Mesothelial cell of epicardium (in vitro differentiated cells): ENCODE measurements around the gene TBC1D5. TPM values are rescaled to one million over a fixed set of nuclear protein-coding genes. Genes with fewer than 3 reads are reported as not detected.

Experiments
- DNase-seq, 2 experiments: peaks; one replicate each; pipeline ENCODE4 v3.0.0; 2021; ENCODE audit warnings: low spot score in 2 of 2; ENCODE audit not compliant: unreplicated experiment in 2 of 2
- H3K27ac Mint-ChIP-seq: 2 replicates; pipeline ENCODE4 v1.8.0; 2021; ENCODE audit warnings: mixed read lengths
- H3K27me3 Mint-ChIP-seq: 2 replicates; pipeline ENCODE4 v1.8.0; 2021; ENCODE audit warnings: low read depth, mixed read lengths
- H3K36me3 Mint-ChIP-seq: 2 replicates; pipeline ENCODE4 v1.8.0; 2021; ENCODE audit warnings: mixed read lengths
- H3K4me1 Mint-ChIP-seq: 2 replicates; pipeline ENCODE4 v1.8.0; 2021; ENCODE audit warnings: mixed read lengths
- H3K4me3 Mint-ChIP-seq: 2 replicates; pipeline ENCODE4 v1.8.0; 2021; ENCODE audit warnings: mild to moderate bottlenecking, moderate library complexity, mixed read lengths
- H3K9me3 Mint-ChIP-seq: 2 replicates; pipeline ENCODE4 v1.8.0; 2021; ENCODE audit warnings: mixed read lengths
- CTCF ChIP-seq: fragments of 200-600 bp; sonication (generic); IDR thresholded peaks from one replicate; pipeline ENCODE4 v1.5.0; 2021; ENCODE audit warnings: antibody characterized with exemption; ENCODE audit not compliant: unreplicated experiment
- total RNA-seq: library from RNA; stranded (reverse); gene quantifications from 3 replicates; pipeline ENCODE4 v1.2.1, GENCODE V29; 2021

TBC1D5 gene
- total RNA-seq, 1 donor from 2014 or later = 75.3 TPM

- H3K36me3 Mint-ChIP-seq = no peaks in the 10 kb centered on the region
- peaks cover 8% of the 10 kb centered on the region for H3K4me1 Mint-ChIP-seq
- H3K27ac Mint-ChIP-seq = no peak overlapping the region
- no peak for DNase-seq
- no peak overlapping the region for H3K4me3 Mint-ChIP-seq
- no peak for TF ChIP-seq CTCF
- no peaks in the 10 kb centered on the region for H3K9me3 Mint-ChIP-seq
- no peaks in the 10 kb centered on the region for H3K27me3 Mint-ChIP-seq
These were observed 160.9 kb downstream of the TBC1D5 start for GRCh38 chr3:17581421-17582080.

- Mint-ChIP-seq H3K9me3 (no peaks in the 10 kb centered on the region), H3K4me3 (no peak overlapping the region)
- no peak for TF ChIP-seq CTCF
These were observed 161.5 kb downstream of the TBC1D5 start for GRCh38 chr3:17580901-17581300.

GRCh38 chr3:17579289-17580031 lies 163.0 kb downstream of the TBC1D5 start:
- no peak overlapping the region for H3K27ac Mint-ChIP-seq
- H3K4me1 Mint-ChIP-seq = peaks cover 8% of the 10 kb centered on the region
- no peak for DNase-seq
- no peaks in the 10 kb centered on the region for H3K9me3 Mint-ChIP-seq
- H3K4me3 Mint-ChIP-seq = no peak overlapping the region
- H3K27me3 Mint-ChIP-seq = no peaks in the 10 kb centered on the region
- H3K36me3 Mint-ChIP-seq = no peaks in the 10 kb centered on the region
- TF ChIP-seq CTCF = no peak

More at GRCh38 chr3:17580901-17581300, 161.5 kb downstream of the TBC1D5 start:
- DNase-seq = no peak
- H3K27me3 Mint-ChIP-seq = no peaks in the 10 kb centered on the region
- no peak overlapping the region for H3K27ac Mint-ChIP-seq
- peaks cover 8% of the 10 kb centered on the region for H3K4me1 Mint-ChIP-seq
- H3K36me3 Mint-ChIP-seq = no peaks in the 10 kb centered on the region

GRCh38 chr3:17577796-17578520 lies 164.5 kb downstream of the TBC1D5 start:
- Mint-ChIP-seq H3K27me3 (no peaks in the 10 kb centered on the region), H3K36me3 (peaks cover 3% of the 10 kb centered on the region), H3K4me3 (no peak overlapping the region), H3K4me1 (peaks cover 8% of the 10 kb centered on the region), H3K9me3 (no peaks in the 10 kb centered on the region), H3K27ac (no peak overlapping the region)
- no peak for TF ChIP-seq CTCF
- DNase-seq = no peak

GRCh38 chr3:17573396-17573795 lies 169.0 kb downstream of the TBC1D5 start:
- Mint-ChIP-seq H3K36me3 (peaks cover 3% of the 10 kb centered on the region), H3K9me3 (no peaks in the 10 kb centered on the region), H3K4me3 (no peak overlapping the region), H3K27ac (no peak overlapping the region), H3K4me1 (peaks cover 8% of the 10 kb centered on the region), H3K27me3 (no peaks in the 10 kb centered on the region)
- no peak for TF ChIP-seq CTCF
- no peak for DNase-seq
